GM12865 (cell line): ENCODE measurements around the gene SPRR2D.
"Not testable (repeated sequence)": the region's sequence is repeated elsewhere in the genome, so short reads cannot be mapped to it uniquely, and the experiment has no call there.

ENCODE experiments used
- DNase-seq: peaks from one replicate; pipeline ENCODE4 v3.0.0; 2010; ENCODE audit warnings: low read depth
- H3K4me3 ChIP-seq: 2 replicates; pipeline ENCODE4 v1.5.1; 2011; ENCODE audit warnings: mild to moderate bottlenecking, low read depth, low read length, control low read depth
- CTCF ChIP-seq: IDR thresholded peaks from 2 replicates; pipeline ENCODE4 v1.5.1; 2011; ENCODE audit warnings: low read length, control low read depth, low read depth, inconsistent platforms; ENCODE audit not compliant: insufficient read depth; ENCODE audit errors: missing control alignments

The SPRR2D gene

GRCh38 chr1:153032073-153032472 is 8.8 kb downstream of the SPRR2D start:
- H3K4me3 ChIP-seq: no peak overlapping the region
- no peak for TF ChIP-seq CTCF
- no peak for DNase-seq

- no peak for TF ChIP-seq CTCF
- H3K4me3 ChIP-seq: no peak within 1 kb of the TSS
- no peak for DNase-seq
These were observed 10.0 kb downstream of the SPRR2D start, which contains the start of gene SPRR1B for GRCh38 chr1:153030895-153031294. Gene SPRR1B (plus strand): TSS chr1:153031203. CDS start chr1:153032346, 1,143 bp downstream.

- no peak for TF ChIP-seq CTCF
- H3K4me3 ChIP-seq: no peak overlapping the region
- DNase-seq: no peak
These were observed 12.2 kb downstream of the SPRR2D start for GRCh38 chr1:153028766-153029165.

- no peak overlapping the region for H3K4me3 ChIP-seq
- no peak for TF ChIP-seq CTCF
These were observed 15.1 kb downstream of the SPRR2D start for GRCh38 chr1:153025797-153026196.

GRCh38 chr1:153024413-153024812 is 16.5 kb downstream of the SPRR2D start:
- no peak for DNase-seq
- TF ChIP-seq CTCF: no peak
- no peak overlapping the region for H3K4me3 ChIP-seq

More at GRCh38 chr1:153025797-153026196, 15.1 kb downstream of the SPRR2D start:
- DNase-seq: no peak

- H3K4me3 ChIP-seq: no peak overlapping the region
- no peak for DNase-seq
- TF ChIP-seq CTCF: no peak
These were observed 17.8 kb downstream of the SPRR2D start for GRCh38 chr1:153023109-153023508.

- not testable (repeated sequence) for H3K4me3 ChIP-seq, DNase-seq
These were observed 18.6 kb downstream of the SPRR2D start for GRCh38 chr1:153022340-153022739.

- not testable (repeated sequence) for DNase-seq, H3K4me3 ChIP-seq
These were observed 19.1 kb downstream of the SPRR2D start for GRCh38 chr1:153021829-153022228.

GRCh38 chr1:153011235-153011758 is 29.6 kb downstream of the SPRR2D start:
- not testable (repeated sequence) for H3K4me3 ChIP-seq, DNase-seq
